Mesendoderm (in vitro differentiated cells): ENCODE data around the gene MAPK14.

ENCODE experiments used
- DNase-seq: peaks from one replicate; pipeline ENCODE4 v3.0.0; 2013
- H2AK5ac ChIP-seq: 2 replicates; pipeline ENCODE4 v1.6.1; 2013; ENCODE audit warnings: low read length, inconsistent platforms
- H2BK120ac ChIP-seq: 2 replicates; pipeline ENCODE4 v1.6.1; 2013; ENCODE audit warnings: low read depth, mild to moderate bottlenecking, low read length, moderate library complexity, mixed read lengths
- H2BK15ac ChIP-seq: replicated peaks from 2 replicates; pipeline ENCODE4 v1.6.1; 2013; ENCODE audit warnings: low read depth, mild to moderate bottlenecking, moderate library complexity
- H2BK5ac ChIP-seq: 2 replicates; pipeline ENCODE4 v1.6.1; 2013; ENCODE audit warnings: low read length, inconsistent platforms
- H3K18ac ChIP-seq: 2 replicates; pipeline ENCODE4 v1.6.1; 2013; ENCODE audit warnings: mild to moderate bottlenecking, low read length, mixed read lengths
- H3K23ac ChIP-seq: one replicate; pipeline ENCODE4 v1.6.1; 2013; ENCODE audit warnings: low read length
- H3K27ac ChIP-seq: 2 replicates; pipeline ENCODE4 v1.5.1; 2013; ENCODE audit warnings: low read depth, mild to moderate bottlenecking, inconsistent platforms, low read length, moderate library complexity
- H3K27me3 ChIP-seq: 2 replicates; pipeline ENCODE4 v1.6.1; 2013; ENCODE audit warnings: low read length, control low read depth, mild to moderate bottlenecking, inconsistent platforms; ENCODE audit not compliant: insufficient read depth, poor library complexity
- H3K36me3 ChIP-seq: 2 replicates; pipeline ENCODE4 v1.6.1; 2013; ENCODE audit warnings: low read length, inconsistent platforms; ENCODE audit not compliant: control insufficient read depth, insufficient read depth
- H3K4ac ChIP-seq: one replicate; pipeline ENCODE4 v1.6.1; 2013; ENCODE audit warnings: low read depth, mild to moderate bottlenecking, low read length, moderate library complexity
- H3K4me1 ChIP-seq: 2 replicates; pipeline ENCODE4 v1.6.1; 2013; ENCODE audit warnings: low read depth, low read length, inconsistent platforms; ENCODE audit not compliant: control insufficient read depth
- H3K4me2 ChIP-seq: 2 replicates; pipeline ENCODE4 v1.6.1; 2013; ENCODE audit warnings: low read length
- H3K4me3 ChIP-seq: 2 replicates; pipeline ENCODE4 v1.5.1; 2013; ENCODE audit warnings: mild to moderate bottlenecking, low read length
- H3K56ac ChIP-seq: one replicate; pipeline ENCODE4 v1.6.1; 2013; ENCODE audit warnings: low read length
- H3K79me1 ChIP-seq: 2 replicates; pipeline ENCODE4 v1.6.1; 2013; ENCODE audit warnings: low read length, inconsistent platforms
- H3K79me2 ChIP-seq: 2 replicates; pipeline ENCODE4 v1.6.1; 2013; ENCODE audit warnings: mild to moderate bottlenecking, low read length; ENCODE audit not compliant: control insufficient read depth, insufficient read depth
- H3K9ac ChIP-seq: 2 replicates; pipeline ENCODE4 v1.6.1; 2013; ENCODE audit warnings: low read length, inconsistent platforms
- H4K5ac ChIP-seq: one replicate; pipeline ENCODE4 v1.6.1; 2013; ENCODE audit warnings: low read length
- H4K8ac ChIP-seq: one replicate; pipeline ENCODE4 v1.6.1; 2013; ENCODE audit warnings: low read depth, mild to moderate bottlenecking, control low read depth, low read length, moderate library complexity
- WGBS: extraction: QIAGEN DNeasy Blood & Tissue Kit; methylation state at CpG from one replicate; pipeline ENCODE4 v1.1.7; 2013; ENCODE audit warnings: low lambda C conversion rate, missing lambda C conversion rate; ENCODE audit not compliant: insufficient coverage; ENCODE audit errors: extremely low coverage; 5-methylcytosine and 5-hydroxymethylcytosine counted together

MAPK14 gene

DNA sequence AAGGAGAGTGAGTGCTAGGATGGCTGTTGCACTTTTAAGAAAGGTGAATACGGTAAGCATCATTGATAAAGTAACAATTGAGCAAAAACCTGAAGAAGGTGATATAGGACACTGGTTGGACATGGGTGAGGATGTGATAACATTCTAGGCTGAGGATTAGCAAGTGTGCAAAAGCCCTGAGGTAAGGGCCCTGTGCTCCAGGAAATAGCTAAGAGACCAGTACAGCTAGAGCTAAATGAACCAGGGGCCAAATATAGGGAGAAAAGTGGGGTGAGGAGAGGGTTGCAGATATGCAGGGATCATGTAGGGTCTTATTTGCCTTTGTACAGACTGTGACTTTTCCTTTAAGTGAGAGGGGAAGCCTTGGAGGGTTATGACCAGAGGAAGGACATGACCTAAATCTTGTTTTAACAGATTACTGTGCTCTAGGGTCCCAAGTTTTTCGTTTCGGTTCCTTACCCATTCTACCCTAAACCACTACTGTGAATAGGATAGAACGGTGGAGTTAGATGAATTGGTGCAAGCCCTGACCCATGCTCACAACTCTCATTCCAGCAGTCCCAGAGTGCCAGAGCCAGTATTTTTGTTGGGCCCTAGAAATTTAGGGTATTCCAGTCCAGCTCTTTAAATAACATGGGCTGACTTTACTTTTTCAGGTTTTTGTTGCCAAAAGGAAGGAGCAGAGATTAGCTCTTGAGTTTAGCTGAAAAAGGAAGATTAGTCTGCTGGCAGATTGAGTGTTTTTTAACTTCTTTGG lies 10.7 kb downstream of the MAPK14 start:
- Histone ChIP-seq H3K4me2 (no peak overlapping the region), H3K56ac (no peak overlapping the region), H3K4ac (no peak overlapping the region), H3K27ac (no peak overlapping the region), H3K23ac (no peak overlapping the region), H3K79me1 (peaks cover 17% of the 10 kb centered on the region), H2BK15ac (no peak overlapping the region), H4K8ac (no peak overlapping the region), H2BK5ac (no peak overlapping the region), H3K36me3 (no peaks in the 10 kb centered on the region), H4K5ac (no peak overlapping the region), H3K79me2 (peaks cover 34% of the 10 kb centered on the region), H2BK120ac (no peak overlapping the region), H3K27me3 (no peaks in the 10 kb centered on the region), H2AK5ac (no peak overlapping the region), H3K9ac (no peak overlapping the region), H3K4me1 (no peaks in the 10 kb centered on the region), H3K18ac (no peak overlapping the region), H3K4me3 (no peak overlapping the region)
- WGBS = no CpG with 5 or more reads among the region's 4 CpGs
- no peak for DNase-seq

DNA sequence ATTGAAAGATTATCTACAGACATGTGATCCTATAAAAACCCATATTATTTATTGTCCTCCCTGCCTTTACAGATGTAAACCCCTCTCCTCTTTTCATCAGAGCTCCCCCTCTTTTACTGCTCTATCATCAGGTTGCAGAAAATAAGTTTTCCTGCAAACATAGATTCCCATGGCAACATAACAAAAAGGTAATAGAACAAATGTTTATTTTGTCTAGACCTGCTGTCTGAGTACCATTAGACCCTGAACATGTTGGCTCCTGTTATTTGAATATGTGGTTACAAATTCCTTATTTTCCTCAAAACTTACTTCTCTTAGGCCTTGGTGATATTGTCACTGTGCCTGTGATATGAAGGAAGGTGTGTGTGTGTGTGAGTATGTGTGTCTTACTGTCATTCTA lies 11.5 kb downstream of the MAPK14 start:
- H3K27ac ChIP-seq = no peak overlapping the region
- no peak overlapping the region for H2BK5ac ChIP-seq
- H3K18ac ChIP-seq = no peak overlapping the region
- no peak overlapping the region for H2BK120ac ChIP-seq
- H3K36me3 ChIP-seq = no peaks in the 10 kb centered on the region
- no peak overlapping the region for H4K5ac ChIP-seq
- H3K56ac ChIP-seq = no peak overlapping the region
- H2AK5ac ChIP-seq = no peak overlapping the region
- H3K79me1 ChIP-seq = peaks cover 13% of the 10 kb centered on the region
- no peak overlapping the region for H4K8ac ChIP-seq
- H3K4me1 ChIP-seq = no peaks in the 10 kb centered on the region
- H3K23ac ChIP-seq = no peak overlapping the region
- H3K4me2 ChIP-seq = no peak overlapping the region
- no peaks in the 10 kb centered on the region for H3K27me3 ChIP-seq
- no peak overlapping the region for H3K4ac ChIP-seq
- H3K4me3 ChIP-seq = no peak overlapping the region
- H3K9ac ChIP-seq = no peak overlapping the region
- H3K79me2 ChIP-seq = peaks cover 28% of the 10 kb centered on the region
- H2BK15ac ChIP-seq = no peak overlapping the region
- no peak for DNase-seq

DNA sequence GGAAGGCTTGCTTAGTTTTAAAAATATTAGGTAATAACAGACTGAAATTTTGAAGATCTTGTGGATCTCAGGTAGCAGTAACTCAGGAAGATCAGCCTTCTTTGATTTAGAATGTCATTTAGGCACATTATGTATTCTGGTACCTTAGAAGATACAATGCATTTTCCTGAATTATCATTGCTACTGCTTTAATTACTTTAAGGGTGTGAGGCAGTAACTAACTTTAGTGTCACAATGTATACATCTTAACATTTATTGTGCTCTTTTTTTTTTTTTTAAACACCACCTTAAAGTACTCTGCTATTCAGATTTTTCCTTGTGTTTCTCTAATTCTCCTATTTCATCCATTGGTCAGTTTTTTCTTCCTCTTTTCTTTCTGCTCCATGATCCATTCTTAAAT lies 13.3 kb downstream of the MAPK14 start:
- H2AK5ac ChIP-seq = no peak overlapping the region
- no peak overlapping the region for H3K18ac ChIP-seq
- H3K27me3 ChIP-seq = no peaks in the 10 kb centered on the region
- H2BK5ac ChIP-seq = no peak overlapping the region
- H2BK15ac ChIP-seq = no peak overlapping the region
- no peak overlapping the region for H4K8ac ChIP-seq
- H3K23ac ChIP-seq = no peak overlapping the region
- H3K4ac ChIP-seq = no peak overlapping the region
- no peak overlapping the region for H3K4me3 ChIP-seq
- no peak overlapping the region for H3K27ac ChIP-seq
- H3K56ac ChIP-seq = no peak overlapping the region
- H3K79me1 ChIP-seq = peaks cover 13% of the 10 kb centered on the region
- no peak overlapping the region for H3K9ac ChIP-seq
- no peak overlapping the region for H2BK120ac ChIP-seq
- no peaks in the 10 kb centered on the region for H3K36me3 ChIP-seq
- peaks cover 27% of the 10 kb centered on the region for H3K79me2 ChIP-seq
- no peak overlapping the region for H3K4me2 ChIP-seq
- H4K5ac ChIP-seq = no peak overlapping the region
- H3K4me1 ChIP-seq = no peaks in the 10 kb centered on the region
- no peak for DNase-seq

- H3K4ac ChIP-seq = no peak overlapping the region
- no peak overlapping the region for H3K4me2 ChIP-seq
- H3K27ac ChIP-seq = no peak overlapping the region
- no peak overlapping the region for H3K9ac ChIP-seq
- H3K79me1 ChIP-seq = peaks cover 10% of the 10 kb centered on the region
- no peaks in the 10 kb centered on the region for H3K36me3 ChIP-seq
- no peak overlapping the region for H4K8ac ChIP-seq
- no peak for DNase-seq
- H3K23ac ChIP-seq = no peak overlapping the region
- no peak overlapping the region for H2BK120ac ChIP-seq
- no peak overlapping the region for H3K18ac ChIP-seq
- H3K4me1 ChIP-seq = no peaks in the 10 kb centered on the region
- H2BK15ac ChIP-seq = no peak overlapping the region
- no peaks in the 10 kb centered on the region for H3K27me3 ChIP-seq
- H4K5ac ChIP-seq = no peak overlapping the region
- H2AK5ac ChIP-seq = no peak overlapping the region
- H3K56ac ChIP-seq = no peak overlapping the region
- no peak overlapping the region for H3K4me3 ChIP-seq
- WGBS = 100% methylated on average over 1 of the region's 12 CpGs
- H3K79me2 ChIP-seq = peaks cover 24% of the 10 kb centered on the region
- H2BK5ac ChIP-seq = no peak overlapping the region
Observed at GRCh38 chr6:36042618-36043260, 15.1 kb downstream of the MAPK14 start.

- Histone ChIP-seq H2BK5ac (no peak overlapping the region), H3K9ac (no peak overlapping the region), H2AK5ac (no peak overlapping the region), H3K18ac (no peak overlapping the region), H2BK120ac (no peak overlapping the region), H3K36me3 (no peaks in the 10 kb centered on the region), H3K4ac (no peak overlapping the region), H3K4me3 (no peak overlapping the region), H3K23ac (no peak overlapping the region), H3K79me2 (peaks cover 10% of the 10 kb centered on the region), H3K4me1 (no peaks in the 10 kb centered on the region), H4K5ac (no peak overlapping the region), H3K79me1 (peaks cover 14% of the 10 kb centered on the region), H4K8ac (no peak overlapping the region), H3K56ac (no peak overlapping the region), H3K27me3 (no peaks in the 10 kb centered on the region), H3K27ac (no peak overlapping the region), H3K4me2 (no peak overlapping the region), H2BK15ac (no peak overlapping the region)
- WGBS = no CpG with 5 or more reads among the region's 2 CpGs
- DNase-seq = no peak
Observed at GRCh38 chr6:36049582-36049981, 22.0 kb downstream of the MAPK14 start.

DNA sequence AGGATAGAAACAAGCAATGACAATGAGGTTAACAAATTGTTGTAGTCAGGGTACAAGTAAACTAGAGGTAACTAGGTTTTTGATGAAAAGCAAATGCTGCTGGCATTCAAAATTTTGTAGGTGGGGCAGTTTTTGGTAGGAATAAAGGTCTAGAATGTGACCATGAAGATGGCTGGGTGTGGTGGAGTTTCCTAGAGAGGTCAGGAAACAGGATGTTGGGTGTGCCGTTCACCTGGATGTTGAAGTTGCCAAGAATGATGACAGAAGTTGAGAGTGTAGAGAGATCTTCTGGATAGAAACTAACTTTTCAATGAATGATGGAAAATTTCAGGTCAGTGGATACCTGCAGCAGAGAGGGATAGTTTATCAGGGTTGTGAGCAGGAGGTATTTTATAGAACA lies 22.7 kb downstream of the MAPK14 start:
- Histone ChIP-seq H3K23ac (no peak overlapping the region), H3K79me1 (peaks cover 14% of the 10 kb centered on the region), H2BK5ac (no peak overlapping the region), H2BK120ac (no peak overlapping the region), H2AK5ac (no peak overlapping the region), H2BK15ac (no peak overlapping the region), H3K18ac (no peak overlapping the region), H3K4ac (no peak overlapping the region), H3K56ac (no peak overlapping the region), H4K8ac (no peak overlapping the region), H4K5ac (no peak overlapping the region), H3K4me2 (no peak overlapping the region), H3K4me1 (no peaks in the 10 kb centered on the region), H3K4me3 (no peak overlapping the region), H3K36me3 (no peaks in the 10 kb centered on the region), H3K27me3 (no peaks in the 10 kb centered on the region), H3K27ac (no peak overlapping the region), H3K9ac (no peak overlapping the region), H3K79me2 (peaks cover 9% of the 10 kb centered on the region)
- WGBS = no CpG with 5 or more reads among the region's 1 CpG
- no peak for DNase-seq
